Sciatic nerve (tissue), 2 donors: ENCODE results near the gene HOMER1. TPM values are rescaled to one million over a fixed set of nuclear protein-coding genes. Genes with fewer than 3 reads are reported as not detected.
"Not testable (repeated sequence)": the region's sequence is repeated elsewhere in the genome, so short reads cannot be mapped to it uniquely, and the experiment has no call there.

ENCODE experiments used
- ATAC-seq: fragments of 200-7000 bp; cut with Tn5 transposase; one replicate; pipeline ENCODE4 v1.9.1; 2020; ENCODE audit warnings: mild to moderate bottlenecking, moderate library complexity
- DNase-seq: peaks from one replicate; pipeline ENCODE4 v3.0.0-alpha.2; 2020; ENCODE audit warnings: low spot score
- intact Hi-C: fragments of 100-400 bp; cut with DNase I; formaldehyde crosslinking; loops from one replicate; pipeline ENCODE4 v1.14.2; 2022
- total RNA-seq: library from RNA; stranded (reverse); fragmentation: NEBNext Ultra II Directional; extraction: Animal tissue kit (Norgen Biotek cat#: 25700); gene quantifications from one replicate; pipeline ENCODE4 v1.2.1, GENCODE V29; 2021
- donor health status: DM: no; HTN: no; CAD: no.
- donor health status: DM: no; HTN: no; CAD: no.

HOMER1 gene
- total RNA-seq, 1 donor from 2014 or later: 8.7 TPM

GRCh38 chr5:79454043-79454442 lies 59.9 kb downstream of the HOMER1 start:
- intact Hi-C loops: no loop called here
- no peak for DNase-seq
- ATAC-seq: no peak

GRCh38 chr5:79448336-79448735 lies 65.6 kb downstream of the HOMER1 start:
- ATAC-seq (no peak), DNase-seq (no peak)
- intact Hi-C loops: loop anchor here (5.0 kb wide), 1 partner anchor 364 kb away; no protein-coding TSS in a partner anchor

- intact Hi-C loops: no loop called here
- DNase-seq: no peak
- ATAC-seq: no peak
Observed at GRCh38 chr5:79436821-79437220, 77.1 kb downstream of the HOMER1 start.

- intact Hi-C loops: no loop called here
- ATAC-seq (peak; percentile 67), DNase-seq (no peak)
Observed at GRCh38 chr5:79436224-79436623, 77.7 kb downstream of the HOMER1 start.

- DNase-seq (no peak), ATAC-seq (no peak)
- intact Hi-C loops: no loop called here
Observed at GRCh38 chr5:79430196-79430595, 83.7 kb downstream of the HOMER1 start.

GRCh38 chr5:79423296-79423695 lies 90.6 kb downstream of the HOMER1 start:
- intact Hi-C loops: no loop called here
- ATAC-seq (no peak), DNase-seq (no peak)

GRCh38 chr5:79420248-79420647 lies 93.7 kb downstream of the HOMER1 start:
- intact Hi-C loops: no loop called here
- no peak for ATAC-seq
- no peak for DNase-seq

- ATAC-seq (no peak), DNase-seq (no peak)
- intact Hi-C loops: no loop called here
Observed at GRCh38 chr5:79418276-79418675, 95.7 kb downstream of the HOMER1 start.

GRCh38 chr5:79417495-79417894 lies 96.4 kb downstream of the HOMER1 start:
- ATAC-seq (no peak), DNase-seq (no peak)
- intact Hi-C loops: no loop called here

GRCh38 chr5:79416499-79416898 lies 97.4 kb downstream of the HOMER1 start:
- intact Hi-C loops: no loop called here
- no peak for DNase-seq
- ATAC-seq: no peak

- no peak for DNase-seq
- intact Hi-C loops: no loop called here
- no peak for ATAC-seq
Observed at GRCh38 chr5:79413112-79413511, 100.8 kb downstream of the HOMER1 start.

- ATAC-seq: no peak
- DNase-seq: no peak
- intact Hi-C loops: no loop called here
Observed at GRCh38 chr5:79408028-79408427, 105.9 kb downstream of the HOMER1 start.

- intact Hi-C loops: no loop called here
- DNase-seq (no peak), ATAC-seq (no peak)
Observed at GRCh38 chr5:79407591-79407990, 106.3 kb downstream of the HOMER1 start.

- no peak for DNase-seq
- no peak for ATAC-seq
- intact Hi-C loops: no loop called here
Observed at GRCh38 chr5:79401216-79401615, 112.7 kb downstream of the HOMER1 start.

GRCh38 chr5:79399046-79399445 lies 114.9 kb downstream of the HOMER1 start:
- DNase-seq: no peak
- no peak for ATAC-seq
- intact Hi-C loops: no loop called here

GRCh38 chr5:79397080-79397479 lies 116.9 kb downstream of the HOMER1 start:
- intact Hi-C loops: no loop called here
- DNase-seq (no peak), ATAC-seq (no peak)

- intact Hi-C loops: no loop called here
- DNase-seq: no peak
- ATAC-seq: no peak
Observed at GRCh38 chr5:79396265-79396664, 117.7 kb downstream of the HOMER1 start.

GRCh38 chr5:79395296-79395695 lies 118.6 kb downstream of the HOMER1 start:
- ATAC-seq (no peak), DNase-seq (no peak)
- intact Hi-C loops: no loop called here

- no peak for DNase-seq
- intact Hi-C loops: no loop called here
- ATAC-seq: no peak
Observed at GRCh38 chr5:79392776-79393175, 121.2 kb downstream of the HOMER1 start.

- intact Hi-C loops: no loop called here
Observed at GRCh38 chr5:79386679-79387078, 127.3 kb downstream of the HOMER1 start.

GRCh38 chr5:79385126-79385525 lies 128.8 kb downstream of the HOMER1 start:
- intact Hi-C loops, ATAC-seq, DNase-seq: not testable (repeated sequence)

More at GRCh38 chr5:79386679-79387078, 127.3 kb downstream of the HOMER1 start:
- ATAC-seq: no peak
- no peak for DNase-seq
